ENCODE data around the gene EYA2.
A peak's percentile ranks its signal among the peaks of the same experiment; 100 is the strongest.

The EYA2 gene

GRCh38 chr20:47141941-47142773, 247.5 kb downstream of the EYA2 start:
- no peak for DNase-seq (ENCODE audit: low read depth, low spot score)
- TF ChIP-seq ZNF274 (IDR thresholded peaks at IDR 0.05; ENCODE audit: low read depth, low read length), result no peak
- TF ChIP-seq YY1 (IDR thresholded peaks at IDR 0.05; ENCODE audit: insufficient read depth, insufficient read length), result no peak
- no peak for TF ChIP-seq SUZ12 (IDR thresholded peaks at IDR 0.05; ENCODE audit: extremely low read depth, insufficient read depth, insufficient read length)
- no peak overlapping the region for H3K9ac ChIP-seq (ENCODE audit: insufficient read length, low read depth)

GRCh38 chr20:47142774-47143170, 248.1 kb downstream of the EYA2 start:
- Histone ChIP-seq H3K36me3 (ENCODE audit: insufficient read depth, insufficient read length, low read length) (no peaks in the 10 kb centered on the region), H3K4me3 (ENCODE audit: insufficient read length, low read depth) (no peak overlapping the region), H3K9me3 (ENCODE audit: insufficient read depth, low read length) (peaks cover 9% of the 10 kb centered on the region; the same call in 1 of the 2 replicates), H3K27me3 (ENCODE audit: insufficient read depth, insufficient read length) (peaks cover 7% of the 10 kb centered on the region), H3K9ac (ENCODE audit: insufficient read length, low read depth) (no peak overlapping the region), H3K4me1 (ENCODE audit: insufficient read depth, insufficient read length) (peaks cover 12% of the 10 kb centered on the region)
- TF ChIP-seq SUZ12 (IDR thresholded peaks at IDR 0.05; ENCODE audit: extremely low read depth, insufficient read depth, insufficient read length) (no peak), YY1 (IDR thresholded peaks at IDR 0.05; ENCODE audit: insufficient read depth, insufficient read length) (no peak), ZNF274 (IDR thresholded peaks at IDR 0.05; ENCODE audit: low read depth, low read length) (no peak)
- no peak for DNase-seq (ENCODE audit: low read depth, low spot score)

More at GRCh38 chr20:47141941-47142773, 247.5 kb downstream of the EYA2 start:
- Histone ChIP-seq H3K4me3 (ENCODE audit: insufficient read length, low read depth) (no peak overlapping the region), H3K27me3 (ENCODE audit: insufficient read depth, insufficient read length) (peaks cover 7% of the 10 kb centered on the region), H3K9me3 (ENCODE audit: insufficient read depth, low read length) (peaks cover 9% of the 10 kb centered on the region; the same call in 1 of the 2 replicates), H3K36me3 (ENCODE audit: insufficient read depth, insufficient read length, low read length) (no peaks in the 10 kb centered on the region), H3K4me1 (ENCODE audit: insufficient read depth, insufficient read length) (peaks cover 9% of the 10 kb centered on the region)

DNA sequence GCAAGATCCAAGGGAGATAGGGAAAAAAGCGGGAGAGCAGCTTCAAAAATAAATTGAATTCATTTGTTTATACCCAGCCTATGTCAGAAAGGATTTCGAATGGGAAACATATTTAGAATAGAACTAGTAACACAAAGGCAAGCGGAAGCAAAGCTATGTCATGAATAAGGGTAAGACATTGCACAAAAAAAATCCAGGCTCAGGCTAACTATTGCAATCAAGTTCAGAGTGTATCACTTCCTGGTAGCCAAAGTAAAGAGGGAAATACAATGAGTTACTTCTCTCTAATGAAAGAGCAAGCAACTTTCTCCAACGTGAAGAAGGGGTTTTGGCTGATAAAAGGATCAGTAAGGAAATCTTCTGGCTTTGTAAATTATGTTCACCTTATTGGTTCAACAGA, 249.0 kb downstream of the EYA2 start:
- no peak overlapping the region for H3K9ac ChIP-seq (ENCODE audit: insufficient read length, low read depth)
- DNase-seq (ENCODE audit: low read depth, low spot score), result no peak
- TF ChIP-seq YY1 (IDR thresholded peaks at IDR 0.05; ENCODE audit: insufficient read depth, insufficient read length) (no peak), ZNF274 (IDR thresholded peaks at IDR 0.05; ENCODE audit: low read depth, low read length) (no peak), SUZ12 (IDR thresholded peaks at IDR 0.05; ENCODE audit: extremely low read depth, insufficient read depth, insufficient read length) (no peak)

DNA sequence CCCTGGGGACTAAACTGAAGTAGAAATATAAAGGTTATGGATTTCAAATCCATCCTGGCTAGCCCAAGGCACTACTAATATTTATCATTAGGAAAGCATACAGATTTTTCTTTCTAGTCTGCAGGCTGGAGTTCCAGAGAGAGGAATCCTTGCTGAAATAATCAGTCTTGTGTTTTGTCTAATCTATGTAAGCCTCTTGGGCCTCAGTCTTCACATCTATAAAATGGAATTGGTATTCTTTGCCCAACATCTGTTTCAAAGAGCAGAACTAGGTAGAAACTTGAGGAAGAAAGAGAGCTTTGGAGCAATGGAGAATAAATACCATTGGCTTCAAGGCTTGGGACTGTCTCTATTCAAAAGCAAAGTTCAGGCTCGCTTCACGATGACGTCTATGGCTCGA, 249.8 kb downstream of the EYA2 start:
- no peaks in the 10 kb centered on the region for H3K36me3 ChIP-seq (ENCODE audit: insufficient read depth, insufficient read length, low read length)

More for the DNA sequence above, 249.0 kb downstream of the EYA2 start:
- no peaks in the 10 kb centered on the region for H3K36me3 ChIP-seq (ENCODE audit: insufficient read depth, insufficient read length, low read length)
- peaks cover 14% of the 10 kb centered on the region for H3K27me3 ChIP-seq (ENCODE audit: insufficient read depth, insufficient read length)
- peaks cover 12% of the 10 kb centered on the region for H3K4me1 ChIP-seq (ENCODE audit: insufficient read depth, insufficient read length)
- no peak overlapping the region for H3K4me3 ChIP-seq (ENCODE audit: insufficient read length, low read depth)
- peaks cover 9% of the 10 kb centered on the region; the same call in 1 of the 2 replicates for H3K9me3 ChIP-seq (ENCODE audit: insufficient read depth, low read length)

GRCh38 chr20:47146686-47147085, 252.0 kb downstream of the EYA2 start:
- H3K27me3 ChIP-seq (ENCODE audit: insufficient read depth, insufficient read length), result peaks cover 20% of the 10 kb centered on the region
- H3K9me3 ChIP-seq (ENCODE audit: insufficient read depth, low read length), result peaks cover 2% of the 10 kb centered on the region; the same call in 1 of the 2 replicates
- H3K4me3 ChIP-seq (ENCODE audit: insufficient read length, low read depth), result no peak overlapping the region
- DNase-seq (ENCODE audit: low read depth, low spot score), result peak; percentile 32
- no peaks in the 10 kb centered on the region for H3K36me3 ChIP-seq (ENCODE audit: insufficient read depth, insufficient read length, low read length)
- H3K9ac ChIP-seq (ENCODE audit: insufficient read length, low read depth), result no peak overlapping the region
- TF ChIP-seq ZNF274 (IDR thresholded peaks at IDR 0.05; ENCODE audit: low read depth, low read length) (no peak), YY1 (IDR thresholded peaks at IDR 0.05; ENCODE audit: insufficient read depth, insufficient read length) (no peak), SUZ12 (IDR thresholded peaks at IDR 0.05; ENCODE audit: extremely low read depth, insufficient read depth, insufficient read length) (no peak)
- peaks cover 15% of the 10 kb centered on the region for H3K4me1 ChIP-seq (ENCODE audit: insufficient read depth, insufficient read length)

More for the DNA sequence above, 249.8 kb downstream of the EYA2 start:
- Histone ChIP-seq H3K9ac (ENCODE audit: insufficient read length, low read depth) (no peak overlapping the region), H3K27me3 (ENCODE audit: insufficient read depth, insufficient read length) (peaks cover 17% of the 10 kb centered on the region), H3K9me3 (ENCODE audit: insufficient read depth, low read length) (peaks cover 9% of the 10 kb centered on the region; the same call in 1 of the 2 replicates), H3K4me1 (ENCODE audit: insufficient read depth, insufficient read length) (peaks cover 12% of the 10 kb centered on the region), H3K4me3 (ENCODE audit: insufficient read length, low read depth) (no peak overlapping the region)
- no peak for DNase-seq (ENCODE audit: low read depth, low spot score)
- TF ChIP-seq SUZ12 (IDR thresholded peaks at IDR 0.05; ENCODE audit: extremely low read depth, insufficient read depth, insufficient read length) (no peak), YY1 (IDR thresholded peaks at IDR 0.05; ENCODE audit: insufficient read depth, insufficient read length) (no peak), ZNF274 (IDR thresholded peaks at IDR 0.05; ENCODE audit: low read depth, low read length) (no peak)

- Histone ChIP-seq H3K4me1 (ENCODE audit: insufficient read depth, insufficient read length) (peaks cover 15% of the 10 kb centered on the region), H3K4me3 (ENCODE audit: insufficient read length, low read depth) (no peak overlapping the region), H3K36me3 (ENCODE audit: insufficient read depth, insufficient read length, low read length) (no peaks in the 10 kb centered on the region), H3K27me3 (ENCODE audit: insufficient read depth, insufficient read length) (peaks cover 17% of the 10 kb centered on the region), H3K9me3 (ENCODE audit: insufficient read depth, low read length) (no peaks in the 10 kb centered on the region), H3K9ac (ENCODE audit: insufficient read length, low read depth) (no peak overlapping the region)
- no peak for DNase-seq (ENCODE audit: low read depth, low spot score)
- TF ChIP-seq ZNF274 (IDR thresholded peaks at IDR 0.05; ENCODE audit: low read depth, low read length), result no peak
- no peak for TF ChIP-seq YY1 (IDR thresholded peaks at IDR 0.05; ENCODE audit: insufficient read depth, insufficient read length)
- TF ChIP-seq SUZ12 (IDR thresholded peaks at IDR 0.05; ENCODE audit: extremely low read depth, insufficient read depth, insufficient read length), result no peak
Observed at GRCh38 chr20:47148059-47148458, 253.4 kb downstream of the EYA2 start.

DNA sequence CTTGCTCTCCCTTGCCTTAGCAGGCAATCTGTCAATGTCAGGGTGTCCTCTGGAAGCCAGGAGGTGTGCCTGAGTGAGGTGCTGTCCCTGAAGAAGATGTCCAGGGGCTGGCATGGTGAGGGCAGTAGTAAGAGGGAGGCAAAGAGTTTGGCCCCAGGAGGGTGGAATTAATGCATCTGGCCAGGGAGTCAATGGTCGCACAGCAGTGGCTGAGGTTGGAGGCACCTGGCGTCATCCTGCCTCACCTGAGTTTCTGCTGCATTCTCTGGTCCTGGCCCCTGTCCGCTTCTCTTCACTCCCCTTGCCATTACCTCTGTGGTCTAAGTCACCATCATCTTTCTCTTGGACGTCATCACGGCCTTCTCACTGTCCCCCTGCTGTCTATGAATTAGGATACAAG, 255.3 kb downstream of the EYA2 start:
- DNase-seq (ENCODE audit: low read depth, low spot score), result no peak
- no peak overlapping the region for H3K9ac ChIP-seq (ENCODE audit: insufficient read length, low read depth)
- peaks cover 17% of the 10 kb centered on the region for H3K27me3 ChIP-seq (ENCODE audit: insufficient read depth, insufficient read length)
- TF ChIP-seq ZNF274 (IDR thresholded peaks at IDR 0.05; ENCODE audit: low read depth, low read length) (no peak), YY1 (IDR thresholded peaks at IDR 0.05; ENCODE audit: insufficient read depth, insufficient read length) (no peak), SUZ12 (IDR thresholded peaks at IDR 0.05; ENCODE audit: extremely low read depth, insufficient read depth, insufficient read length) (no peak)
- no peaks in the 10 kb centered on the region for H3K9me3 ChIP-seq (ENCODE audit: insufficient read depth, low read length)
- peaks cover 15% of the 10 kb centered on the region for H3K4me1 ChIP-seq (ENCODE audit: insufficient read depth, insufficient read length)
- no peak overlapping the region for H3K4me3 ChIP-seq (ENCODE audit: insufficient read length, low read depth)
- H3K36me3 ChIP-seq (ENCODE audit: insufficient read depth, insufficient read length, low read length), result no peaks in the 10 kb centered on the region
